Caco-2 (cell line): Measurements from ENCODE around the gene MCHR1. TPM values are rescaled to one million over a fixed set of nuclear protein-coding genes. Genes with fewer than 3 reads are reported as not detected.
A peak's percentile ranks its signal among the peaks of the same experiment; 100 is the strongest.

Source experiments
- Bru-seq: library from RNA; stranded (reverse); fragments of 400-500 nt; gene quantifications from one replicate; lab custom pipeline; 2021; lab: Mats Ljungman, UMichigan
- BruChase-seq, 2 experiments: library from RNA; stranded (reverse); fragments of 400-500 nt; gene quantifications; one replicate each; lab custom pipeline; 2021; lab: Mats Ljungman, UMichigan
- BruUV-seq: library from RNA; stranded (reverse); fragments of 400-500 nt; replicated peaks from 2 replicates; lab custom pipeline; 2021; lab: Mats Ljungman, UMichigan
- CTCF ChIA-PET: fragments of 300-600 bp; sonication (Branson Sonifier 250); formaldehyde crosslinking; loops from one replicate; lab custom pipeline; 2022; ENCODE audit warnings: antibody characterized with exemption; lab: Charles Lee
- POLR2A ChIA-PET: fragments of 300-600 bp; sonication (Branson Sonifier 250); formaldehyde crosslinking; loops from one replicate; lab custom pipeline; 2022; ENCODE audit warnings: antibody characterized with exemption; lab: Charles Lee
- DNase-seq, 2 experiments: peaks; one replicate each; pipeline versions ENCODE4 v3.0.0 to v3.0.0-alpha.2; 2020 to 2022
- H3K27me3 ChIP-seq: replicated peaks from 2 replicates; pipeline ENCODE4 v1.6.0; 2011; ENCODE audit warnings: low read length; ENCODE audit not compliant: control insufficient read depth, insufficient read depth
- H3K36me3 ChIP-seq: 2 replicates; pipeline ENCODE4 v1.5.1; 2011; ENCODE audit warnings: low read length; ENCODE audit not compliant: control insufficient read depth, insufficient read depth
- H3K4me1 ChIP-seq: fragments of 250-450 bp; sonication (Bioruptor Pico); 2 replicates; pipeline ENCODE4 v1.5.1; 2020; ENCODE audit warnings: mild to moderate bottlenecking
- H3K4me3 ChIP-seq: 2 replicates; pipeline ENCODE4 v1.5.1; 2011; ENCODE audit warnings: low read depth, mild to moderate bottlenecking, control low read depth, low read length
- H3K9me3 ChIP-seq: fragments of 250-450 bp; sonication (Bioruptor Pico); 2 replicates; pipeline ENCODE4 v1.5.1; 2020; ENCODE audit warnings: mild to moderate bottlenecking, moderate library complexity
- H3K27ac Mint-ChIP-seq: one replicate; pipeline ENCODE4 v1.8.0; 2022; ENCODE audit warnings: mixed read lengths; ENCODE audit not compliant: unreplicated experiment
- H3K27me3 Mint-ChIP-seq: one replicate; pipeline ENCODE4 v1.8.0; 2022; ENCODE audit warnings: mixed read lengths; ENCODE audit not compliant: insufficient read depth, unreplicated experiment
- H3K36me3 Mint-ChIP-seq: one replicate; pipeline ENCODE4 v1.8.0; 2022; ENCODE audit warnings: mild to moderate bottlenecking, mixed read lengths; ENCODE audit not compliant: insufficient read depth, unreplicated experiment
- H3K4me1 Mint-ChIP-seq: one replicate; pipeline ENCODE4 v1.8.0; 2022; ENCODE audit warnings: low read depth, mixed read lengths; ENCODE audit not compliant: unreplicated experiment
- H3K4me3 Mint-ChIP-seq: one replicate; pipeline ENCODE4 v1.8.0; 2022; ENCODE audit warnings: mild to moderate bottlenecking, moderate library complexity, mixed read lengths; ENCODE audit not compliant: unreplicated experiment
- H3K9me3 Mint-ChIP-seq: one replicate; pipeline ENCODE4 v1.8.0; 2022; ENCODE audit warnings: mixed read lengths; ENCODE audit not compliant: unreplicated experiment
- CTCF ChIP-seq, 2 experiments: fragments of 200-600 bp in 1 of 2; IDR thresholded peaks; 1 replicate in 1 of 2; 2 replicates in 1 of 2; pipeline versions ENCODE4 v1.5.1 to v1.8.0; 2011 to 2022; ENCODE audit warnings: antibody characterized with exemption in 1 of 2, control low read depth in 1 of 2, inconsistent platforms in 1 of 2, low read depth in 1 of 2, low read length in 1 of 2, mild to moderate bottlenecking in 1 of 2, moderate library complexity in 1 of 2; ENCODE audit not compliant: insufficient read depth in 1 of 2, severe bottlenecking in 1 of 2, unreplicated experiment in 1 of 2
- intact Hi-C: fragments of 100-400 bp; cut with micrococcal nuclease; formaldehyde crosslinking; loops from one replicate; pipeline ENCODE4 v1.10.0; 2022; ENCODE audit not compliant: unreplicated experiment
- long read RNA-seq: library from polyadenylated mRNA; stranded (forward); transcript quantifications from one replicate; pipeline ENCODE4 v2.0.0, GENCODE V29; 2022
- total RNA-seq: library from RNA; stranded (reverse); gene quantifications from 2 replicates; pipeline ENCODE4 v1.2.3, GENCODE V29; 2022

The MCHR1 gene
- total RNA-seq, result not detected in 2 replicates
- Bru-seq, nascent RNA, result not detected
- not detected for BruChase-seq, experiment 1, labeled RNA remaining after a 2-hour chase
- BruChase-seq, experiment 2, labeled RNA remaining after a 6-hour chase, result percentile 14 among the genes with signal in this experiment
- long read RNA-seq, result 0 reads

- H3K36me3 Mint-ChIP-seq, result peaks cover 6% of the 10 kb centered on the region
Measured at GRCh38 chr22:40679249-40679963, at the start of gene MCHR1. Gene MCHR1, plus strand, starts transcription at chr22:40679484. Its CDS starts 169 bp downstream, at chr22:40679653.

DNA sequence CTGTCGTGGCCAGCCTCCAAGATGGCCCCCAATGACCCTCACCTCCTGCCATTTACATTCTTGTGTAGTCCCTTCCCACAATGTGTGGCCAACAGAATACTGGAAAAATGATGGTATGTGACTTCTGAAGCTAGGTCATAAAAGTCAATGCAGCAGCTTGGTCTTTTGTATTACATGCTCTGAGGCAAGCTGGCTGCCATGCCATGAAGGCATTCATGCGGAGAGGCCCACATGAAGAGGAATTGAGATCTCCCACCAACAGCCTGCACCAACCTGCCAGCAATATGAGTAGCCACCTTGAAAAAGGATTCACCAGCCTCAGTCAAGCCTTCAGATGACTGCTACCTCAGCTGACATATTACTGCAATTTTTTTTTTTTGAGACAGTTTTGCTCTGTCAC, 47.4 kb upstream of the MCHR1 start:
- no peak for DNase-seq
- Mint-ChIP-seq H3K4me1 (peaks cover 10% of the 10 kb centered on the region), H3K27me3 (no peaks in the 10 kb centered on the region), H3K27ac (peak overlapping the region; percentile 10), H3K36me3 (peaks cover 8% of the 10 kb centered on the region), H3K9me3 (no peaks in the 10 kb centered on the region), H3K4me3 (no peak overlapping the region)
- Histone ChIP-seq H3K4me1 (peaks cover 10% of the 10 kb centered on the region; the same call in 1 of the 2 replicates), H3K9me3 (no peaks in the 10 kb centered on the region), H3K4me3 (no peak overlapping the region), H3K36me3 (no peaks in the 10 kb centered on the region; the same call in 1 of the 2 replicates), H3K27me3 (no peaks in the 10 kb centered on the region)
- ChIA-PET POLR2A (no interaction called here), CTCF (interaction anchor here (0.6 to 1.1 kb wide), 2 partner anchors 195 to 1798 kb away, joined by 3 to 4 read pairs; no protein-coding TSS in a partner anchor)
- no TSS peak for BruUV-seq
- TF ChIP-seq CTCF (IDR thresholded peaks at IDR 0.05; ENCODE audit: insufficient read depth in 1 of 2, low read depth in 1 of 2, low read length in 1 of 2, severe bottlenecking in 1 of 2, unreplicated experiment in 1 of 2), result no peak
- intact Hi-C loops, result no loop called here

More at GRCh38 chr22:40679249-40679963, at the start of gene MCHR1:
- H3K9me3 Mint-ChIP-seq, result no peaks in the 10 kb centered on the region
- H3K4me3 Mint-ChIP-seq, result no peak within 1 kb of the TSS
- Histone ChIP-seq H3K9me3 (no peaks in the 10 kb centered on the region), H3K36me3 (no peaks in the 10 kb centered on the region), H3K27me3 (no peaks in the 10 kb centered on the region), H3K4me3 (no peak within 1 kb of the TSS), H3K4me1 (no peaks in the 10 kb centered on the region)
- ChIA-PET POLR2A (no interaction called here), CTCF (interaction anchor here (1.1 to 1.3 kb wide), 2 partner anchors 32 to 80 kb away, joined by 4 to 7 read pairs; no protein-coding TSS in a partner anchor)
- no TSS peak for BruUV-seq
- no peak for TF ChIP-seq CTCF (IDR thresholded peaks at IDR 0.05; ENCODE audit: insufficient read depth in 1 of 2, low read depth in 1 of 2, low read length in 1 of 2, severe bottlenecking in 1 of 2, unreplicated experiment in 1 of 2)
- H3K27me3 Mint-ChIP-seq, result no peaks in the 10 kb centered on the region
- intact Hi-C loops, result no loop called here
- H3K4me1 Mint-ChIP-seq, result peaks cover 12% of the 10 kb centered on the region
- no peak for DNase-seq
- H3K27ac Mint-ChIP-seq, result no peak within 1 kb of the TSS

DNA sequence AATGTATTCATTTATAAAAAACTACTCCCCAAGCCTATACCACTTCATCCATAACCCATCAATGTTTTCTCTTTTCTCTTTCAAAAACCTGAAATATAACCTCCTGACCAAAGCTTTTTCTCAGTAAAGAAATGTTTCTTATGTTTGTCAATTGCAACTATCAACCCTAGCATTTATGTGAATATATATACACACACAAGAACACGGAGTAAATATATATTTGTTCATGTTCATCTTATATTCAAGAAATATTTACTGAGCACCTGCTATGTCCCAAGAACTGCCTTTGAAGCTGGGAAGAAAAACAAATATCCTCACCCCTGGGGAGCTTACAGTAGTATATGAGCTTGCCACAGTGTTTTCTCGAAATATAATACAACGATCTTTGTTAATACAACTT, 46.2 kb upstream of the MCHR1 start:
- Histone ChIP-seq H3K36me3 (no peaks in the 10 kb centered on the region; the same call in 1 of the 2 replicates), H3K27me3 (no peaks in the 10 kb centered on the region), H3K4me1 (peaks cover 10% of the 10 kb centered on the region; the same call in 1 of the 2 replicates), H3K4me3 (no peak overlapping the region), H3K9me3 (no peaks in the 10 kb centered on the region)
- ChIA-PET POLR2A (no interaction called here), CTCF (no interaction called here)
- Mint-ChIP-seq H3K4me1 (peaks cover 16% of the 10 kb centered on the region), H3K27me3 (no peaks in the 10 kb centered on the region), H3K36me3 (peaks cover 9% of the 10 kb centered on the region), H3K4me3 (no peak overlapping the region), H3K27ac (no peak overlapping the region), H3K9me3 (no peaks in the 10 kb centered on the region)
- DNase-seq, result no peak
- intact Hi-C loops, result no loop called here
- TF ChIP-seq CTCF (IDR thresholded peaks at IDR 0.05; ENCODE audit: insufficient read depth in 1 of 2, low read depth in 1 of 2, low read length in 1 of 2, severe bottlenecking in 1 of 2, unreplicated experiment in 1 of 2), result no peak
- no TSS peak for BruUV-seq
